ENCODE results near the gene BCL7A.

Gene BCL7A

DNA sequence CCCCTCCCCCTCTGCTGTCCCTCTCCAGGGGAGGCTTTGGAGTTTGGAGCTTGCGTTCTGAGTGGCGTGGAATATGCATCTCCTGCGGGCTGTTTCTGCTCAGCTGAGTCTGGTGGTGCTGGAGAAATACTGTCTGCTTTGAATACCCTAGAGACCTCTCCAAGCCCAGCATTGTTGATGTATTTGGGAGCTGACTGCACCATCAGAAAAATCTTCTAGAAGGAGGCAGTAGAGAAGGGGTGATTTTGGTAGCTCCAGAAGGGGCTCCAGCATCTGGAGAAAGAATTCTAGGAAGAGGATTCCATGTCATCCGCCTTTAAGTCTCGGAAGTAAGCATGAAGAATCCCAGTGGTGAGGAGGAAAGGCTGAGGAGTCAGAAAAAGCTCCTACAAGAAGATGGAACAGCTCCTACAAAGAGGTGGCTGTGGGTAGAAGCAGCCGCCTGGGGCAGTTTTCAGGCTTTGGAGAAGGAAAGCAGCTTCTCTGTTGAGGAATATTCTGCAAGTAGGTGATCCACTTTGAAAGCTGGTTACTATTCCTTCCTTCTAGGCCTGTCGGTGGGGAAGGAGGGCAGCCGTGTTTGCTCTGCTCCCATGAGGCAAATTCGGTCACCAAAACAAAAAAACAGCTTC lies 66.6 kb downstream of the BCL7A start:
- Histone ChIP-seq H2AFZ (ENCODE audit: low read length) (no peak overlapping the region), H3K9me2 (replicated peaks; ENCODE audit: insufficient read depth, low read length) (no peaks in the 10 kb centered on the region), H3K79me2 (ENCODE audit: low read length) (peaks cover 99% of the 10 kb centered on the region), H4K20me1 (ENCODE audit: insufficient read depth, low read length) (no peaks in the 10 kb centered on the region), H3F3A (ENCODE audit: insufficient read depth, low read length) (no peaks in the 10 kb centered on the region), H3K9me3 (replicated peaks; ENCODE audit: insufficient read depth, low read length) (no peaks in the 10 kb centered on the region), H3K4me3 (ENCODE audit: low read length) (no peak overlapping the region), H3K4me1 (ENCODE audit: low read length) (peaks cover 4% of the 10 kb centered on the region), H3K4me2 (ENCODE audit: low read depth, low read length) (no peak overlapping the region), H3K36me3 (replicated peaks; ENCODE audit: insufficient read depth, low read length) (no peaks in the 10 kb centered on the region), H3K9ac (ENCODE audit: low read length) (no peak overlapping the region), H3K27me3 (replicated peaks; ENCODE audit: insufficient read depth, low read length) (no peaks in the 10 kb centered on the region), H3K27ac (ENCODE audit: low read length) (no peak overlapping the region)
- TF ChIP-seq EZH2phosphoT487 (IDR thresholded peaks at IDR 0.05; ENCODE audit: low read length) (no peak), EZH2 (optimal IDR thresholded peaks at IDR 0.05; ENCODE audit: low read depth, low read length) (no peak), CTCF (IDR thresholded peaks at IDR 0.05; ENCODE audit: low read length) (no peak)
- no peak for DNase-seq

- H3K27ac ChIP-seq (ENCODE audit: low read length): no peak overlapping the region
- H3K79me2 ChIP-seq (ENCODE audit: low read length): peaks cover 99% of the 10 kb centered on the region
- no peak overlapping the region for H3K4me2 ChIP-seq (ENCODE audit: low read depth, low read length)
- no peaks in the 10 kb centered on the region for H3F3A ChIP-seq (ENCODE audit: insufficient read depth, low read length)
- H3K27me3 ChIP-seq (replicated peaks; ENCODE audit: insufficient read depth, low read length): no peaks in the 10 kb centered on the region
- DNase-seq: no peak
- no peaks in the 10 kb centered on the region for H3K4me1 ChIP-seq (ENCODE audit: low read length)
- no peaks in the 10 kb centered on the region for H3K9me3 ChIP-seq (replicated peaks; ENCODE audit: insufficient read depth, low read length)
- no peaks in the 10 kb centered on the region for H3K36me3 ChIP-seq (replicated peaks; ENCODE audit: insufficient read depth, low read length)
- H3K9ac ChIP-seq (ENCODE audit: low read length): no peak overlapping the region
- TF ChIP-seq CTCF (IDR thresholded peaks at IDR 0.05; ENCODE audit: low read length): no peak
- no peak for TF ChIP-seq EZH2phosphoT487 (IDR thresholded peaks at IDR 0.05; ENCODE audit: low read length)
- no peak for TF ChIP-seq EZH2 (optimal IDR thresholded peaks at IDR 0.05; ENCODE audit: low read depth, low read length)
- no peaks in the 10 kb centered on the region for H3K9me2 ChIP-seq (replicated peaks; ENCODE audit: insufficient read depth, low read length)
- H2AFZ ChIP-seq (ENCODE audit: low read length): no peak overlapping the region
- no peaks in the 10 kb centered on the region for H4K20me1 ChIP-seq (ENCODE audit: insufficient read depth, low read length)
- H3K4me3 ChIP-seq (ENCODE audit: low read length): no peak overlapping the region
Measured at GRCh38 chr12:122089077-122089476, 67.4 kb downstream of the BCL7A start.

GRCh38 chr12:122090759-122091515 lies 69.3 kb downstream of the BCL7A start:
- H3K9ac ChIP-seq (ENCODE audit: low read length): no peak overlapping the region
- H3F3A ChIP-seq (ENCODE audit: insufficient read depth, low read length): no peaks in the 10 kb centered on the region
- no peaks in the 10 kb centered on the region for H3K36me3 ChIP-seq (replicated peaks; ENCODE audit: insufficient read depth, low read length)
- no peaks in the 10 kb centered on the region for H3K4me1 ChIP-seq (ENCODE audit: low read length)
- no peaks in the 10 kb centered on the region for H3K9me2 ChIP-seq (replicated peaks; ENCODE audit: insufficient read depth, low read length)
- TF ChIP-seq EZH2phosphoT487 (IDR thresholded peaks at IDR 0.05; ENCODE audit: low read length): no peak
- no peak for TF ChIP-seq CTCF (IDR thresholded peaks at IDR 0.05; ENCODE audit: low read length)
- no peaks in the 10 kb centered on the region for H3K27me3 ChIP-seq (replicated peaks; ENCODE audit: insufficient read depth, low read length)
- no peak overlapping the region for H3K4me2 ChIP-seq (ENCODE audit: low read depth, low read length)
- H4K20me1 ChIP-seq (ENCODE audit: insufficient read depth, low read length): no peaks in the 10 kb centered on the region
- H3K9me3 ChIP-seq (replicated peaks; ENCODE audit: insufficient read depth, low read length): no peaks in the 10 kb centered on the region
- H3K79me2 ChIP-seq (ENCODE audit: low read length): peaks cover 95% of the 10 kb centered on the region
- H2AFZ ChIP-seq (ENCODE audit: low read length): no peak overlapping the region
- H3K4me3 ChIP-seq (ENCODE audit: low read length): no peak overlapping the region
- no peak overlapping the region for H3K27ac ChIP-seq (ENCODE audit: low read length)
- no peak for DNase-seq
